PFSK-1 (cell line): ENCODE data around the gene CTBP2.

Experiments
- POLR2AphosphoS5 ChIP-seq: IDR thresholded peaks from 2 replicates; pipeline ENCODE4 v1.6.1; 2012; ENCODE audit warnings: low read depth, mild to moderate bottlenecking, control low read depth, low read length, moderate library complexity
- REST ChIP-seq, 2 experiments: IDR thresholded peaks; 2 replicates each; pipeline versions ENCODE4 v1.6.1 to v1.8.0; 2011 to 2012; ENCODE audit warnings: low read depth in 2 of 2, low read length in 2 of 2, control low read depth in 1 of 2, inconsistent platforms in 1 of 2, mild to moderate bottlenecking in 1 of 2, moderate library complexity in 1 of 2; ENCODE audit not compliant: insufficient read depth in 1 of 2

GRCh38 chr10:125148528-125148927 lies 11.8 kb downstream of the CTBP2 start:
- TF ChIP-seq REST (IDR thresholded peaks at IDR 0.05; ENCODE audit: insufficient read depth in 1 of 2, low read depth in 2 of 2, low read length in 2 of 2), result no peak
- TF ChIP-seq POLR2AphosphoS5, result no peak
